Measurements from ENCODE around the gene VBP1.
A peak's percentile ranks its signal among the peaks of the same experiment; 100 is the strongest.
"Not testable (repeated sequence)": the region's sequence is repeated elsewhere in the genome, so short reads cannot be mapped to it uniquely, and the experiment has no call there.

Gene VBP1

GRCh38 chrX:155263854-155264628 is 47.8 kb downstream of the VBP1 start, which contains the start of gene RAB39B:
Gene RAB39B (minus strand): TSS chrX:155264491. CDS start chrX:155264288, 203 bp downstream.
- peak; percentile 50 to 55 for DNase-seq (ENCODE audit: low read depth in 2 of 2)

GRCh38 chrX:155266439-155266838 is 50.2 kb downstream of the VBP1 start:
- DNase-seq (ENCODE audit: low read depth in 2 of 2) = no peak

DNA sequence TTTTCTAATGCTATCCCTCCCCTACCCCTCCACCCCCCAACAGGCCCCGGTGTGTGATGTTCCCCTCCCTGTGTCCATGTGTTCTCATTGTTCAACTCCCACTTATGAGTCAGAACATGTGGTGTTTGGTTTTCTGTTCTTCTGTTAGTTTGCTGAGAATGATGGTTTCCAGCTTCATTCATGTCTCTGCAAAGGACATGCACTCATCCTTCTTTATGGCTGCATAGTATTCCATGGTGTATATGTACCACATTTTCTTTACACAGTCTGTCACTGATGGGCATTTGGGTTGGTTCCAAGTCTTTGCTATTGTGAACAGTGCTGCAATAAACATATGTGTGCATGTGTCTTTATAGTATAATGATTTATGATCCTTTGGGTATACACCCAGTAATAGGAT is 51.7 kb downstream of the VBP1 start:
- not testable (repeated sequence) for DNase-seq (ENCODE audit: low read depth in 2 of 2)

GRCh38 chrX:155270969-155271368 is 54.7 kb downstream of the VBP1 start:
- DNase-seq (ENCODE audit: low read depth in 2 of 2) = no peak

- no peak for DNase-seq (ENCODE audit: low read depth in 2 of 2)
Measured at GRCh38 chrX:155279873-155280272, 63.6 kb downstream of the VBP1 start.

Measured in stimulated activated CD8-positive, alpha-beta memory T cell treated with anti-CD3 and anti-CD28 coated beads, Interleukin-2, amount 100 ng/mL, for 48 hours (primary cell).